HL-60/S4 treated with retinoic acid at 250 ng/mL for 4 days and 3 days (cell line): ENCODE results near the gene PCLAF.
"Not testable (repeated sequence)": the region's sequence is repeated elsewhere in the genome, so short reads cannot be mapped to it uniquely, and the experiment has no call there.

Source experiments
- in situ Hi-C: fragments of 300-500 bp; cut with MboI; formaldehyde crosslinking; loops from 2 replicates; pipeline ENCODE4 v1.7.0; 2022; ENCODE audit warnings: low sequenced_read_pairs

Gene PCLAF

DNA sequence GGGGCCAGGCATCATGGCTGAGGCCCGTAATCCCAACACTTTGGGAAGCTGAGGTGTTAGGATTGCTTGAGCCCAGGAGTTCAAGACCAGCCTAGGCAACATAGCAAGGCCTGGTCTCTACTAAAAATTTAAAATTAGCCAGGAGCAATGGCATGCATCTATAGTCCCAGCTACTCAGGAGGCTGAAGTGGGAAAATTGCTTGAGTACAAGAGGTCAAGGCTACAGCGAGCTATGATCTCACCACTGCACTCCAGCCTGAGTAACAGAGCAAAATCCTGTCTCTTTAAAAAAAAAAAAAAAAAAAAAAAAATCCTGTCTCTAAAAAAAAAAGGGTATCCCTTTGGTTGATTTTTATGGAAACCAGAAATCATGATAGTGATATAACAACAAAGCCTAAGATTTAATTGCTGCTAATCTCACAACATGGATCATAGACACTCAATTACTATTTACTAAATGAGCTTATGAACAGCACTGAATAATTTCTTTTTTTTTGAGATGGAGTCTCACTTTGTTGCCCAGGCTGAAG, 12.1 kb downstream of the PCLAF start:
- in situ Hi-C loops = no loop called here

DNA sequence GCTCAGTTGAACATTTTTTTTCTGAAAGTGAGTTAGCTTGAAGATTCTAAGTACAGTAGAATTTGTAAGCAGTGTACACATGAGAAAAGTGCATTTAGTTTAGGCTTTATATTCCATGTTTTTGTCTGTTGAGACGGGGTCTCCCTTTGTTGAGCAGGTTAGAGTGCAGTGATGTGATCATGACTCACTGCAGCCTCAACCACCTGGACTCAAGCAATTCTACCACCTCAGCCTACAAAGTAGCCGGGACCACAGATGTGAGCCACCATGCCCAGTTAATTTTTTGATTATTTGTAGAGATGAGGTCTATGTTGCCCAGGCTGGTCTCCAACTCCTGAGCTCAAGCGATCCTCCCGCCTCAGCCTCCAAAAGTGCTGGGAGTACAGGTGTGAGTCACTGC, 20.0 kb downstream of the PCLAF start:
- in situ Hi-C loops = no loop called here

- in situ Hi-C loops = no loop called here
Measured at GRCh38 chr15:64356710-64357040, 24.6 kb downstream of the PCLAF start.

GRCh38 chr15:64355944-64356709, 25.1 kb downstream of the PCLAF start, which contains the start of gene CSNK1G1:
Gene CSNK1G1 (minus strand): TSS chr15:64356173. CDS start chr15:64300499, 55,674 bp downstream.
- in situ Hi-C loops = no loop called here

DNA sequence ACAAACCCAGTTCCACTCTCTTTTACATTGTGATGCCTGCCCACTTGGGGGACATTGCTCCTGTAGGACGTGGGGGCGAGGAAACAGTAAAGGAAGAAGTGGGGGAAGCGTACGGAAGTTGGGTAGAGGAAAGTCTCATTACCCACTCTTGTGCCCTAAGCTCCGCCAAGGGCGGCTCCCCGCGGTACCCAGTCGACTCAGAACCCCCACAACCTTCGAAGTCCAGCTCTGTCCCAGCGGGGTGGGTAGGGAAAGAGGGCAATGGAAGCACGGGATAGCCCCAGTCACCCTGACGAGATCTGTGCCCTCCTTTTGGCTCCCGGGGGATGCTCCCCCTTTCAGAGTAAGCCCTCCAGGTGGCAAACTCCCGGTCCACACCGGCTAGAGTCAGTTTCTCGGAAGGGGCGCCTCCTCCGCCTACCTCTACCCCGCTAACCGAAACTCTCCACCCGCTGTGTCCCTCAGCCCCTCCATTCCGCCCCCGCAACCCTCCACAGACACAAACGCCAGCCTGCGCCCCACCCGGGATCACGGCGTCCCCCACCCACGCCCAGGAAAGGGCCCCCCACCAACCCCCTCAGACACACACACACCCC, 25.8 kb downstream of the PCLAF start:
- in situ Hi-C loops = no loop called here

- in situ Hi-C loops = no loop called here
Measured at GRCh38 chr15:64354688-64355344, 26.4 kb downstream of the PCLAF start.

DNA sequence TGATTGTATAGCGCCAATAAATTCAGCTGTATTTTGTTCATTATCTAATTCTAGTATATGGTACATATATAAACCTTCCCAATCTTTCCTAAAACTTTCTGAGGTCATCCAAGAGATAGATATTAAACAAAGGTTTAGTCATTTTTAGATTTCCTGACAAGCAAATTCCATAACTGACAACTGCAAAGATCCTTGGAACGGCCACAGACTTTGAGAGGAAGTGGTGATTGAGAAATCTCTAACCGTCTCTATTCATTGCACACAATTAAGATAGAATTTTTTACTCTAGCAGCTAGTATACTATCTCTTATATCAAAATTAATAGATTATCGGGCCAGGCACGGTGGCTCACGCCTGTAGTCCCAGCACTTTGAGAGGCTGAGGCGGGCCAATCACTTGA, 30.0 kb downstream of the PCLAF start:
- in situ Hi-C loops = no loop called here

- in situ Hi-C loops = no loop called here
Measured at GRCh38 chr15:64349375-64349774, 31.9 kb downstream of the PCLAF start.

DNA sequence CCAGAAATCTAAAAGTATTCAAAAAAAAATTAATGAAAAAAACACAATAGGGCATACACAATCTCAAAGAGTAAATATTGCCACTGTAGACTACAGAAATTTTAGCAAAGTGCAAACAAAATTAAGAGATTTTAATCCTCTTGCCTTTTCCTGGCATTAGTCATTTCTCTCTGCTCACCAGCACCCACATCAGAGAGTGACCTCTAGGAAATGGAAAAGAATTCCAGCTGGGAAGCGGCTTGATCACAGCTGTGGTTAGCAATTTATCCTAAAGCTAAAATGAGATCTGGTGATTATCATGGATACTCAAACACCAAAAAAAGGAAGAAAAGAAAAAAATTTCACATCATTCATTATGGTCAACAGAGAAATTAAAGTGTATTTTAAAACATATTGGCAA, 32.8 kb downstream of the PCLAF start:
- in situ Hi-C loops = no loop called here

- in situ Hi-C loops = not testable (repeated sequence)
Measured at GRCh38 chr15:64346242-64346641, 35.0 kb downstream of the PCLAF start.

GRCh38 chr15:64344651-64345294, 36.5 kb downstream of the PCLAF start:
- in situ Hi-C loops = no loop called here

GRCh38 chr15:64343841-64344240, 37.4 kb downstream of the PCLAF start:
- in situ Hi-C loops = no loop called here

DNA sequence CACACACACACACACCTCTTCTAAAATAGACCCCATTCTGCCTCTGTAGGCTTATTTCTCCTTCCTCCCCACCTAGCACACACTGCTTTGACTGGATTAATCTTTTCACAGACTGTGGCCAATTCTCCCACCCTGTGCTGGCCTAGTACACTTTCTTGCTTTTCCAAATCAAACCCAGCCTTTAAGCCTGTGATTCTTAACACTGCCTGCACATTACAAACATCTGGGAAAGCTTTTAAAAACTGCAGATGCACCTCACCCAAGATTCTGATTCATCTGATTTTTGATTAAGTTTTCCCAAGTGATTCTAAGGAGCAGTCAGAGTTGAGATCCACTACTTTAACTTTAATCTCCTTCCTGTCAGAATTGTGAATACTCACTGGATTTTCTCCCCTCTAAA, 38.0 kb downstream of the PCLAF start:
- in situ Hi-C loops = no loop called here

GRCh38 chr15:64341961-64342360, 39.3 kb downstream of the PCLAF start:
- in situ Hi-C loops = no loop called here

GRCh38 chr15:64340355-64340754, 40.9 kb downstream of the PCLAF start:
- in situ Hi-C loops = no loop called here

DNA sequence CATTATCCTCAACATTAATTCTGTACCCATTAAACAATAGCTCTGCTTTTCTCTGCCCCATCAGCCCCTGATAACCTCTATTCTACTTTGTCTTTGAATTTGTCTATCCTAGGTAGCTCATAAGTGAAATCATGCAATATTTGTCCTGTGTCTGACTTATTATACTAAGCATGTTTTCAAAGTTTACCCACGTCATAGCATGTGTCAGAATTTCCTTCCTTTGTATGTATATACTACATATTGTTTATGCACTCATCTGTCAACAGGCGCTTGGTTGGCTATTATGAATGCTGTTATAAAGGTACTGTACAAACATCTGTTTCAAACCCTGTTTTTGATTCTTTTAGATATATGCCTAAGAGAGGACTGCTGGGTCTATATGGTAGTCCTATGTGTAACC, 43.5 kb downstream of the PCLAF start:
- in situ Hi-C loops = no loop called here

DNA sequence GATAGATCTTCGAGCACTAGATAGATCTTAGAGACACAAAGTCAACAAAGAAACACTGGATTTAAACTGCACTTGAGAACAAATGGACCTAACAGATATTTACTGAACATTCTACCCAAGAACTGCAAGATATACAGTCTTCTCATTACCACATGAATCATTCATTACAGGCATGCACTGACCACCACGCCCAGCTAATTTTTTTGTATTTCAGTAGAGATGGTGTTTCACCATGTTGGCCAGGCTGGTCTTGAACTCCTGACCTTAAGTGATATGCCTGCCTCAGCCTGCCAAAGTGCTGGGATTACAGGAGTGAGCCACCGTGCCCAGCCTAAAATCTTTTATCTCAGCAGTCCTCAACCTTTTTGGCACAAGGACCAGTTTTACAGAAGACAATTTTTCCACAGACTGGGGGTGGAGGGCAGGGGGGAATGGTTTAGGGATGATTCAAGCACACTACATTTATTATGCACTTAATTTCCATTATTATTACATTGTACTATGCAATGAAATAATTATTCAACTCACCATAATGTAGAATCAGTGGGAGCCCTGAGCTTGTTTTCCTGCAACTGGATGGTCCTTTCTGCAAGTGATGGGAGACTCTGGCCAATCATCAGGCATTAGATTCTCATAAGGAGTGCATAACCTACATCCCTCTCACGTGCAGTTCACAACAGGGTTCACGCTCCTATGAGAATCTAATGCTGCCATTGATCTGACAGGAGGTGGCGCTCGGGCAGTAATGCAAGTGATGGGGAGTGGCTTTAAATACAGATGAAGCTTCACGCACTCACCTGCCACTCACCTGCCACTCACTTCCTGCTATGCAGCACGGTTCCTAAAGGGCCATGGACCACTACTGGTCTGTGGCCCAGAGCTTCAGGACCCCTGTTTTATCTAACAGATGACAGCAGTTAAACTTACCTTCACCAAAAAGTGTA, 47.0 kb downstream of the PCLAF start:
- in situ Hi-C loops = no loop called here

DNA sequence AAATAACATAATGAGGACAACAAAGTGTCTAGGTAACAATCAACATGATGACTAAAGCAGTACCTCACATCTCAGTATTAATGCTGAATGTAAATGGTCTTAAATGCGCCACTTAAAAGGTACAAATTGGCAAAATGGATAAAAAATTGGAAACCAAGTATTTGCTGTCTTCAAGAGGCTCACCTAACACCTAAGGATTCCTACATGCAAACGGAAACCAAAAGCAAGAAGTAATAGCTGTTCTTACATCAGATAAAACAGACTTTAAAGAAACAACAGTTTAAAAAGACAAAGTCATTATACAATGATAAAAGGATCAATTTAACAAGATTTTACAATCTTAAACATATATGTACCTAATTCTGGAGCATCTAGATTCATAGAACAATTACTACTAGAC, 47.7 kb downstream of the PCLAF start:
- in situ Hi-C loops = no loop called here

DNA sequence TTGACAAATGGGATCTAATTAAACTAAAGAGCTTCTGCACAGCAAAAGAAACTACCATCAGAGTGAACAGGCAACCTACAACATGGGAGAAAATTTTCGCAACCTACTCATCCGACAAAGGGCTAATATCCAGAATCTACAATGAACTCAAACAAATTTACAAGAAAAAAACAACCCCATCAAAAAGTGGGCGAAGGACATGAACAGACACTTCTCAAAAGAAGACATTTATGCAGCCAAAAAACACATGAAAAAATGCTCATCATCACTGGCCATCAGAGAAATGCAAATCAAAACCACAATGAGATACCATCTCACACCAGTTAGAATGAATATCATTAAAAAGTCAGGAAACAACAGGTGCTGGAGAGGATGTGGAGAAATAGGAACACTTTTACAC, 49.6 kb downstream of the PCLAF start:
- in situ Hi-C loops = not testable (repeated sequence)

GRCh38 chr15:64326975-64327374, 54.3 kb downstream of the PCLAF start:
- in situ Hi-C loops = not testable (repeated sequence)
